ENCODE data around the gene PARP9.
"Not testable (repeated sequence)": the region's sequence is repeated elsewhere in the genome, so short reads cannot be mapped to it uniquely, and the experiment has no call there.

PARP9 gene

DNA sequence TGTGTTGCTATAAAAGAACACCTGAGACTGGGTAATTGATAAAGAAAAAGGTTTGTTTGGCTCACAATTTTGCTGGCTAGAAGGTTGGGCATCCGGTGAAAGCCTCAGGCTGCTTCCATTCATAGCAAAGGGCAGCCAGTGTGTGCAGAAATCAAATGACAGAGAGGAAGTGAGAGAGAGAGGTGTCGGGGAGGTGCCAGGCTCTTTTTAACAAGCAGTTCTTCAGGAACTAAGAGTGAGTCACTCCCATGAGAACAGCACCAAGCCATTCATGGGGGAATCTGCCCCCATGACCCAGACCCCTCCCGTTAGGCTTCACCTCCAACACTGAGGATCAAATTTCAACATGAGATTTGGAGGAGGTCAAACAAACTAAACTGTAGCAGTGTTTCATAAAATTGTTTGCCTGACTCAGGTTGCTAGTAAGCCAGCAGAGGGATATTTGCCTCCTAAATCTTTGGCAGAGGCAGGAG is 8.9 kb upstream of the PARP9 start:
- DNase-seq = peak; percentile 51

DNA sequence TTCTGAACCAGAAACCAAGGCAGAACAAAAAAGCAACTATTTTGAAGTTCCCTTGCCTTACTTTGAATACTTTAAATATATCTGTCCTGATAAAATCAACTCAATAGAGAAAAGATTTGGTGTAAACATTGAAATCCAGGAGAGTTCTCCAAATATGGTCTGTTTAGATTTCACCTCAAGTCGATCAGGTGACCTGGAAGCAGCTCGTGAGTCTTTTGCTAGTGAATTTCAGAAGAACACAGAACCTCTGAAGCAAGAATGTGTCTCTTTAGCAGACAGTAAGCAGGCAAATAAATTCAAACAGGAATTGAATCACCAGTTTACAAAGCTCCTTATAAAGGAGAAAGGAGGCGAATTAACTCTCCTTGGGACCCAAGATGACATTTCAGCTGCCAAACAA is 4.7 kb upstream of the PARP9 start:
- no peak for DNase-seq

DNA sequence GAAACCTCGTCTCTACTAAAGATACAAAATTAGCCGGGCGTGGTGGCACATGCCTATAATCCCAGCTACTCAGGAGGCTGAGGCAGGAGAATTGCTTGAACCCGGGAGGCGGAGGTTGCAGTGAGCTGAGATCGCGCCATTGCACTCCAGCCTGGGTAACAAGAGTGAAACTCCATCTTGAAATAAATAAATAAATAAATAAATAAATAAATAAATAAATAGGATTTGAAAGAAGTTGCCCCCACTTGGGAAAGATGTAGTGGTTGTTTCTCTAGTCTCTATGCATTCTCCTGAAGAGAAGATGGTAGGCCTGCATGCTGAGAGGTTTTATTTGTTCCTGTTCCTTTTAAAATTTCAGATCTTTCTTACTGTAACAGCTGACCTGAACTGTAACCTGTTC is 4.0 kb upstream of the PARP9 start:
- not testable (repeated sequence) for DNase-seq

DNA sequence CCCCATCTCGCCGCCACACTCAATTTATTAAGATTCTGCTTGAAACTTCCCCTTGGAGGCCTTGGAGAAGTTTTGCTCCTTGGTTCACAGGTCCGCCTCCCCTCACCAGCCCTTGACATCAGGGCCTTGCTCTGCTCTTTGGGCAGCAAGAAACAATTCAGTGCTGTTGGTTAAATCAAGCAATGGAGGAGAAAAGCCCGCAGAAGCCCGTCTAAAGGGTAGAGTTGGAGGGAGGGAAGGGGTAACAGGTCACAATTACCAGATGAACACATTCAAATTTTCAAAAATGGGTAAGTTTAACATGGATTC is 429 bp downstream of the PARP9 start:
- DNase-seq = no peak

DNA sequence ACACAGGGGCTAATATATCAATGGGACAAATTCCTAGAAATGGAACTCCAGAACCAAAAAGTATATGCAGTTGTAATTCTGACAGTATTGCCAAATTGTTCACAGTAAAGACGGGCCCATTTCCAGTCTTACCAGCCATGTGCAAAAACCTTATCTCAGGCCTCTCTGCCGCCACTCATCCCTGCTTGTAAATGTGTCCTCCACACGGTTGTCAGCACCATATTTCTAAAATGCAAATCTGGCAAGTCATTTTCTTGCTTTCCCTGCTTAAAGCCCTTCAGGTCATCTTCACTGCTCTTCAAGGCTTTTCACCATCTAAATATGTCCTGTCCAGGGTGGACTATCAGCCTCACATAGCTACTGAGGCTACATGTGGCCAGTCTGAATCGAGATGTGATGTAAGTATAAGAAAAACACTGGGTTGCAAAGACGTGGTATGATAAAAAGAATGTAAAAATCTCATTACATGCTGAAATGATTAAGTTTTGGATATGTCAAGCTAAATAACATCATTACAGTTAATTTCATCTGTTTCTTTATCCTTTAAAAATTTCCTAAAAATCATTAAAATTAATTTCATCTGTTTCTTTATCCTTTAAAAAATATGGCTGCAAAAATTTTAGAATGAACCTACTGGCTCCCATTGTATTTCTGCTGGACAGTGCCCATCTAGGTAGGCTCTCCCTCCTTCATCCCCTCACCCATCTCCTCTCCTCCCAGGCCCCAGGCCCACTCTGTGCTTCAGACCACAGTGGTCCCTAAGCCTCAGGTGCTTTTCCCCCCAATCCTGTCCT is 980 bp downstream of the PARP9 start:
- no peak for DNase-seq

DNA sequence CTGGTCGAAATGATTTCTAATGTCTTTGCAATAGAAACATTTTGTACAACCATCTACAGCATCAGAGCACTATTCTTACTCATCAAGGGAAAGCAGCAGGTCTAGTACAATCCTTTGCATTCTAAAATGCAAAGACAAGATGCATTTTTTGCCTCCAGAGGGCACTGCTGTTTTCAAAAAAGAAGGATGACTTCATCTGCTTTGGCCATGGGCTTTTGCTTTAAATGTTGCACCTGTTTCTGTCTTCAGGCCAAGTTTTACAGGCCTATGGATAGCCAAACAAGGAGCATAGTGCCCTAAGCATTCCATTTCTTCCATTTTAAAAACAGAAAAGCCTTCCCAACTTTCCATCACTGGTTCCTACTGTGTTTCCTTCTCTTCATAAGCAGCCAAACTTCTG is 3.4 kb downstream of the PARP9 start:
- DNase-seq = peak; percentile 77

DNA sequence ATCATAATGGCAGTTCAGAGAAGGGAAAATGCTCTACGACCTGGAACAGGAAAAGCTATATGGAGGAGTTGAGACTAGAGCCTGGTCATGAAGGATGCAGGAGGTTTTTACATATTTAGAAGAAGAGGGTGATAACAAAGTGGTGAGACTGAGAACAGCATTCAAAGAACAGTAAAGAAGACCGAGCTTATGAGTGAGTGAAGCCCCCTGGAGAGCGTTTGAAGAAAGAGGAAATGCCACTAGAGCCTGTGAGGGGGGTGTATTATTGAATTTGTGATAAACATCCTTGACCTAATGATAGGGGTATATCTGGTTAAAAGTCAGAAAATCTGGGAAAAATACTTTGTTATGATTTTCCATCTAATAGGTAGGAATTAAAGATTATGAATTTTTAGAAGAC is 4.2 kb downstream of the PARP9 start:
- DNase-seq = no peak

DNA sequence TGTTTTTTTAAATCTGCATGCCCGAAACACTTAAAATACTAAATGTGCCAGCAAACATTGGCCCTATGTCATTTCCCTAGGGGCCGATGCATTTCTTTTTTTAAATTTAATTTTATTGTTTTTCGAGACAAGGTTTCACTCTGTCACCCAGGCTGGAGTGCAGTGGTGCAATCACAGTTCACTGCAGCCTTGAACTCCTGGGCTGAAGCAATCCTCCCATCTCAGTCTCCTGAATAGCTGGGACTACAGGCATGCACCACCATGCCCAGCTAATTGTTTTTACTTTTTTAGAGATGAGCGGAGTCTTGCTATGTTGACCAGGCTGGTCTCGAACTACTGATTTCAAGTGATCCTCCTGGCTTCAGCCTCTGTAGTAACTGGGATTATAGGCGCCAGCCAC is 5.5 kb downstream of the PARP9 start:
- DNase-seq = no peak

DNA sequence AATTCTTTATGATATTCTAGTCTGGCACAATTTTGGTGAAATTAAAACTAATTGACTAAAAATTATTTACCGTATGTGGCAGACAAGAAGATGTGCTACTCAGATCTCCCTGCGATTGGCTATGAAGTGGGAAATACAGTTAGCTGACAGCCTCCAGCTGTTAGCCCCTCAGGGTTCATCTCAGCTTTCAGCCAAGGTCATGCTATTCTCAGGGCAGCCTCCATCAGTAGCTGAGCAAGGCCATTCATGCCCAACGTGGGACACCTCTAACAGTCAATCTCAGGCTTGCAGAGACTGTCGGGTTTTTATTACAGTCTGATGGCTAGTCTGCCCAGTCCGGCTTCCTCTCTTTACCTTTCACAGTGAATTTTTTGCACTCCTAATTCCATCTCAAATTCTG is 6.7 kb downstream of the PARP9 start:
- no peak for DNase-seq

DNA sequence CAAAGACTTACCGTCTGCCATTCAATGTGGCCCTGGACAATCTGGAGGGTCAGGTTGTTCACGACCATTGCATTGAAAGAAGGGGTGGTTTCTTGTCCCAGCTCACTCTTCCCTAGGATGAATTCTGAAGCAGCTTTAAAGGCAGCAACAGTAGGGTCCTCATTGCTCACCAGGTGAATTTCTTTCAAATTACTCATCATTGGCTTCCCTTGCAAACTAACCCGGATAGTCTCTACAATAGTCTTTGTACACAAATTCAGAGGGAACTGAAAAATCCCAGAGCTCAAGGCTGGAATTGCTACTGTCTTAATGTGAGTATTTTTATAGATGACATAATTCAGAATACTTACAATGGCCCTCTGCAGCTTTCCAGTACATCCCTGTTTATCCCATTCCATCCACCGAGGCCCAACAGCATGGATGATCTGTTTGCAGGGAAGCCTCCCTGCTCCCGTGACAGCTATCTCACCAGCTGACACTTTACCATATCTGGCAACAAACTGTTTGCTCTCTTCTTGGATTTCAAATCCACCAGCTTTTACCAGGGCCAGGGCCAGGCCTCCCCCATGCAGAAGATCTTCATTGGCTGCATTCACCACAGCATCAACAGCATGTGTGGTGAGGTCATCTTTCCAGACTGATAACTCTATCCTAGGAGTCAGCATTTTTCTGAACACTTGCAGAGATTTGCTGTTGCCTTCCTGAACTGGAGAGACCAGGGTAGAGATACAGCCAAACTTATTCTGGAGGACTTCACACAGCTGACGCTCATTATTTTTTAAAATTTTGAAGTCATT is 8.6 kb downstream of the PARP9 start:
- DNase-seq = no peak

DNA sequence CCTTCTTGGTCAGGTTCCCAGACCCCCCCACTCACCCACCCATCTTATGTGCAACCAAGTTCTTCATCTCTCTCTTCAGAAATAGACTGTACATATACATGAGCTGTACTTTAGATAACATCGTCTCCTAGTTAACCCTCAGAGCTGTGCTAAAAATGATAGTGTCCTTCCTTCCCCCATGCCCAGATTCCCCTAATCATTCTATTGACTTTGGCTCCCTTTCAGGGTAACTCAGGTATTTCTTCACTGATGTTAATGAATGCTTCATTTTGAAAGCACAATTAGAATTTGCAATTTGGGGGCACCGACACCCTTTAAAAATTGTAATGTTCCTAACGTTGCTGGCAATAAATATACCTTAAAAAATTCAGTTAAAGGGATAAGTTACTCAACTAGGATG is 10.9 kb downstream of the PARP9 start:
- no peak for DNase-seq

DNA sequence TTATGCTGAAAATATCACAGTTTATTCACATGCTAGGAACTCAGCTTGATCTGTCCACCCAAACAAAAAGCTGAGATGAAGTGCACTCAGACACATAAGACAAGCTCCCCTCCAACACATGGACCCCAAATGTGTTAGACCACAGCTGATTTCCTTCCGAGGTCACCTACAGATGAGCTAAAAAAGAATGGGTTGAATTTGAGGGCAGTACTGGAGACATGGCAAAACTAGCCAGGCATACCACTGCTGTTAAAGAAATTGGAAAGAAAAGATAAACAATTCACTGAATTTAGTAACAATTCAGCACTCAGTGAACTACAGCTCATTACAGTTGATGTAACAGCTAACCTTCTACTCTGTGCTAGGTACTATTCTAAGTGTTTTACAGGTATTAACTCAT is 15.5 kb downstream of the PARP9 start:
- no peak for DNase-seq

DNA sequence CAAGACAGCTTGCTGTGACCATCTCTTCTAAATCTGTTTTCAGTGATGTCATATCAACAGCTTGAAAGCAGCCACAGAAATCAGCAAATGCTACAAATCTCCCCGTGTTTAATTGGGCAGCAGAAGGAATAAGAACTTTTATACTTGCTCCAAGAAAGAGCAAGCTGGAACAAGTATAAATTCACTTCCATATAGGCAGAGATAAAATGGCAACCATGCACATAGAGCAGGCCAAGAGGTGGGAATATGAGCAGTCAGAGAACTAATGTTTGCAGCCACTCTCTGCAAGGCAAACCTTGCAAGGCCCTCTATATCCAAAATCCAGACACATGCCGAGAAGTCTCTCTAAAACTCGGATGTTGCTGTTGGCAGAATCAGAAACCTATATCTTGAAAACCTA is 16.0 kb downstream of the PARP9 start:
- no peak for DNase-seq

DNA sequence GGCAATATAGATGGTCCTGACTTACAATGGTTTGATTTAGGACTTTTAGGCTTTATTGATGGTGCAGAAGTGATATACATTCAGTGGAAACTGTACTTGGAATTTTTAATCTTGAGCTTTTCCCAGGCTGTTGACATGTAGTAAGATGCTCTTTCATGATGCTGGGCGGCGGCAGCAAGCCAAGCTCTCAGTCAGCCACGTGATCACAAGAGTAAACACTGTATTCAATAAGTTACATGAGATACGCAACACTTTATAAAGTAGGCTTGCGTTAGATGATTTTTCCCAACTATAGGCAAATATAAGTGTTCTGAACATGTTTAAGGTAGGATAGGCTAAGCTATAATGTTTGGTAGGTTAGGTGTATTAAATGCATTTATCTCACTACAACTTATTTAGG is 17.9 kb downstream of the PARP9 start:
- DNase-seq = no peak

DNA sequence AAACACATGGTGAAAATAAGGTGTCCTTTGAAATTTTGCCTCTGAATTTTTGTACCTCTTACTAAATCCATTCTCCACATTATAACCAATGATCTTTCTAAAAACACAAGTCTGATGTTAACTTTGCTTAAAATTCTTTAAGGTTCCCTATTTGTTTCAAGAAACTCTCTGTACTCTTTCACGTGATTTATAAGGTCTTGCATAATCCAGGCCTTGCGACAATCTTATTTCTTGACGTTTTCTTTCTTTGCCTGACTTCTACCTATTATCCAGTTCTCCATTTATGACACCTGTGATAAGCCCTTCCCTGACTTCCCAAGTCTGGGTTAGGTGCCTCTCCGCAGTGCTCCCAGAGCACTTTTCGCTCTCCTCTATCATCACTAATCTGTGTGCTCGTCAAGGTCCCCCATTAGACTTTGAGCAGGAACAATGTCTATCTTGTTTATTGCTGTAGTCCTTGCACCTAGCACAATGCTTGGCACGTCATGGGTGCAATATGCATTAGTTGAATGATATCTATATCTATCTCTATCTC is 25.1 kb downstream of the PARP9 start:
- no peak for DNase-seq

DNA sequence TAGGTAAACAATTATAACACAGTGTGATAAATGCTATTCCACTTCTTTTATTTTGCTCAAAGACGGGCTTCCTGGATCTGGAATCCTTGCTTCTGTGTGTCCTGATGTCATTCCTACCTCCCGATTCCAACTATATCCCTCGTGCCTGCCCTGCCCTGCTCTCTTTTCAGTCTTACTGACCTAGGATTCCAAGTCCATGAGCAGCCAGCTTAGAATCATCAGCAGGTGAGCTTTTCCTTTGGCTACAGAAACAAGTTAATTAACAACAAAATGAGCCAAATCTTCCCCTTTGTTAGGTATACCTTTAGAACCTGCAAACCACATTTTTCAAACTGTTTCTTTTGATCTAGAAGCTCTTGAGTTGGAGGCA is 27.5 kb downstream of the PARP9 start:
- DNase-seq = no peak

DNA sequence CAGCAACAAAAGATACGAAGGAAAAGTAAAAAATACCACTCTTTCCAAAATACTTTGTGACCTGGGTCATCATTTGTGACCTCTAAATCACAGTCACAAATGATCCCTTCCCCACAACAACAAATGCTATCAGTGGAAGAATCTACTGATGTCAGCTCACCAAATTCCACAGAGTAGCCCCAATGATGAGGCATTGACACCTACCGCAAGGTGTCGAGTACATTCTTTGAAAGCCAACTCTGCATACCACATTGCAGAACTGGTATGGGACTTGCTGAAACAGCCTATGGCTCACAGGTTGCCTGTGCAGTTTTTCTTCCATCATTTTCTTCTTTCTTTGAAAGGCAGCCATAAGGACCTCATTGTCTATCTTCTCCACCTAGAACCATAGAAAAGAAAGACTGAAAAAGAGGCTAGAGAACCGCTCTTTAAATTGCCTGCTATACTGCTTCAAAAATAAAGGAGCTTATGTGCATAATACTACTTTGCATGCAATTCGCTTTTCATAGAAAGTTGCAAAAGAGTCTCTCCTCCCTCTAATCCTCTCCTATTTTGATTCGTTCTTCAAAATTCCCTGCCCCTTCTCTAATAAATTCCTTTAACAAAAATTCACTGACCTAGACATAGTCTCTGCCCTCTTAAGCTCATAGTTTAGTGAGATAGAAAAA is 28.0 kb downstream of the PARP9 start:
- no peak for DNase-seq

DNA sequence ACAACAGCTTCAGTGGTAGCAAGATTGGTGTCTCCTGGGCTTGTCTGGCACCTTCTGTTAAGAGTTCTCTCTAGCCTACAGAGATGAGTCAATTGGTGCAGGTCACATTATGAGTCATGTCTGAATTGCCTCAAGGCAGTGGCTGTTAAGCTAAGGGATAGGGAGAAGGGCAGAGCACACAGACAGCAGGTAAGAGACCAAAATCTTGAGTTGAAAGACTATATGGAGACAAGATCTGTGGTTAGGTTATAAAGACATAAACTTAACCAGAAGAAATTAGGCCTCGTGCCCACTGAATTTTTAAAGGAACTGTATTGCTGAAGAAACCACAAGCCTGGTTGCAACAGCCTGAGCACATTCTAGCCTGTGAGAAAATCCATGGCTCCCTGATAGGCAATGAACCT is 30.2 kb downstream of the PARP9 start:
- DNase-seq = no peak

DNA sequence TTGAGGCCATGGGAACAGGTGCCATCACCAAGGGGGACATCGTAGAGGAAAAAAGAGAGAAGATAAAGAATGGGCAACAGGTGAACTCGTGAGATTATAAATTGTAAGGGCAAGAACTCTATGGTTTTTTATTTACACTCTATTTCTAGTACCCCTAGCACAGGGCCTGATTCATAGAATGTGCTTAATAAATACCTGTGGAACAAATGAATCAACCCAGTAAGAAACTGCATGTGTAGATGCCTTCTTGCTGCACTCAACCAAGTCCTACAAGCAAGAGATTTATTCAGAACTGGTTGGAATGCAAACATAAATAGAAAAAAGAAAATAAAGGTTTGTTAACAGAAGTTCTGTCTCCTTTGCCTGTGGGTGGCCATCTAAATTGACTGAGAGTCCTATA is 30.6 kb downstream of the PARP9 start:
- DNase-seq = no peak

DNA sequence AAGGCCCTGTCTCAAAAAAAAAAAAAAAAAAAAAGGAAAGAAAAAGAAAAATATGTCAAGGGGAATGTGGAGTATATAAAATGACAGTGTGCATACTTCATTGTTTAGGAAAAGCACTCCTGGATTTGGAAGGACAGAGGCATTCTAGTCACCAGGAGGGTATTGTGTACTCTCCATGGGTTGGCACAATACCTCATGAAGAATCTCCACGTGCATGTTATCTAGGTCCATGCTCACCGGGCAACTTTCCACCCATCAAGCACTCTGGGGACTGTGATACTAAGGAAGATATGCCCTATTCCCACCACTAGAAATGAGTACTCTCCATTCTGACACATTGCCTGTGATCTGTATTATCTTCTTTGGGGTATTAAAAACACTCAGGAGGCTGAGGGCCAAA is 33.9 kb downstream of the PARP9 start:
- no peak for DNase-seq

DNA sequence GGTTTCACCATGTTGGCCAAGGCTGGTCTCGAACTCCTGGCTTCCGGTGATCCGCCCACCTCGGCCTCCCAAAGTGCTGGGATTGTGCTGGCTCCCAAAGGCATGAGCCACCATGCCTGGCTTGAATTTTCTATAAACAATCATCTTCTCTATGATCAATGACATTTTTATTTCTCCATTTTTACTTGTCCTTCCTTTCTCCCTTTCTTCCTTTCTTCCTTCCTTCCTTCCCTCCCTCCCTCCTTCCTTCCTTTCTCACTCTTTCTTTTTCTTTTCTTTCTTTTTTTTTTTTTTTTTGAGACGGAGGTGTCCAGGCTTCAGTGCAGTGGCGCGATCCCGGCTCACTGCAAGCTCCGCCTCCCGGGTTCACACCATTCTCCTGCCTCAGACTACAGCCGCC is 40.8 kb downstream of the PARP9 start:
- DNase-seq = no peak

DNA sequence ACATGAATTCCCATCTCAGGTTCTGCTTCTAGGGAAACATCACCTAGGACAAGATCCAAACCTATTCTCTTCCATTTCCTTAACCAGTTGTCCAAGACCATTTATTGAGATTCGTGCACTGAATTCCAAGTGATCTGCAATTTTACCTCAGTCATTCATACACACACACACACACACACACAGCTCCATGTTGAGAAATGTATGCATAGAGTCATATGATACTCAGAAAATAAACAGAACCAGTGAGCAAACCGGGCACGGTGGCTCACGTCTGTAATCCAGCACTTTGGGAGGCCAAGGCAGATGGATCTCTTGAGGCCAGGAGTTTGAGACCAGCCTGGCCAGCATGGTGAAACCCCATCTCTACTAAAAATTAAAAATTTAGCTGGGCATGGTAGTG is 43.2 kb downstream of the PARP9 start:
- no peak for DNase-seq

DNA sequence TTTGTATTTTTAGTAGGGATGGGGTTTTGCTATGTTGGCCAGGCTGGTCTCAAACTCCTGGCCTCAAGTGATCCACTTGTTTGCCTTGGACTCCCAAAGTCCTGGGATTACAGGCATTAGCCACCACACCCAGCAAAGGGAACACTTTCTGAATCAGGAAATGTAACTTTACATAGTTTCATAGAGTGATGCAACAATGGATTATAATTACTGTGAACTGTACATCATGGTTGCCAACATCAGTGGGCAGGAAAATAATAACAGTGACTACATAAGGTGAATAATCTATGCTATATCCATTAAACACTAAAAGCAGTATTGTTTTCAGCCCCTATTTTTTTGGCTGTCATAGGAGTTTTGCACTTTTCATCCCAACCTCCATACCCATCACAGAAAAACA is 44.4 kb downstream of the PARP9 start:
- no peak for DNase-seq

DNA sequence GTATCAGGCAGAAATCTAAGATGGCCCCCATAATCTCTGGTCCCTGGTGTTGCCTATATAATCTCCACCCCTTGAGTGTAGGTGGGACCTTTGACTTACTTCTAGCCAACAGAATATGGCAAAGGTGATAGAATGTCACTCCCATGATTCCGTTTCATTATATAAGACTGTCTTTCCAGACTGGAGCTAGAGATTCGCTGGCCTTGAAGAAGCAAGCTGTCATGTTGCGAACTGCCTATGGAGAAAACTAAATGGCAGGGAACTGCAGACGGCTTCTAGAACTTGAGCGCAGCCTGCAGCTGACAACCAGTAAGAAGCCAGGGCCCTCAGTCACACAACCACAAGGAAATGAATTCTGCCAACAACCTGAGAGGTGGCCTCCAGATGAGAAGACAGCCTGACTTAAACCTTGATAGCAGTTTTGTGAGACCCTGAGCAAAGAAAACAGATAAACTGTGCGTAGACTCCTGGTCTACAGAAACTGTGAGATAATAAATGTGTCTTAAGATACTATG is 47.2 kb downstream of the PARP9 start:
- no peak for DNase-seq
